ENCODE results near the gene NT5C3A. TPM values are rescaled to one million over a fixed set of nuclear protein-coding genes. Genes with fewer than 3 reads are reported as not detected.

NT5C3A gene
- total and polyA plus RNA-seq, 2 of the 13 experiments (the other 11 are each of a cell fraction or from before 2014, with no cell fraction given): 16.9 to 34.0 TPM

- TF ChIP-seq GATAD1 (CRISPR knock-in tag; IDR thresholded peaks at IDR 0.05) (peak; percentile 27; the same call in 1 of the 2 replicates), JUNB (CRISPR knock-in tag; IDR thresholded peaks at IDR 0.05; ENCODE audit: borderline replicate concordance) (no peak), SRSF4 (IDR thresholded peaks at IDR 0.05; ENCODE audit: low read depth, low read length, poor library complexity, severe bottlenecking) (no peak), ZNF460 (CRISPR knock-in tag; IDR thresholded peaks at IDR 0.05; ENCODE audit: borderline replicate concordance) (no peak), ZNF12 (CRISPR knock-in tag; IDR thresholded peaks at IDR 0.05) (no peak), HNF4A (CRISPR knock-in tag; IDR thresholded peaks at IDR 0.05) (no peak), IRF2 (CRISPR knock-in tag; IDR thresholded peaks at IDR 0.05) (no peak), ZNF782 (CRISPR knock-in tag; IDR thresholded peaks at IDR 0.05; ENCODE audit: borderline replicate concordance) (no peak), ZZZ3 (CRISPR knock-in tag; IDR thresholded peaks at IDR 0.05; ENCODE audit: borderline replicate concordance) (no peak), EHMT2 (IDR thresholded peaks at IDR 0.05; ENCODE audit: borderline replicate concordance, low read depth, low read length) (no peak), SMC3 (IDR thresholded peaks at IDR 0.05; ENCODE audit: low read length) (peak; percentile 23; the same call in 1 of the 2 replicates), ZNF652 (CRISPR knock-in tag; IDR thresholded peaks at IDR 0.05; ENCODE audit: borderline replicate concordance, low read depth) (no peak), NCOA2 (CRISPR knock-in tag; IDR thresholded peaks at IDR 0.05) (no peak), SAP130 (CRISPR knock-in tag; IDR thresholded peaks at IDR 0.05; ENCODE audit: low read depth) (0 out of 2 replicates have a peak, but pooled peaks have one; percentile 19), GZF1 (CRISPR knock-in tag; IDR thresholded peaks at IDR 0.05) (no peak), ZNF749 (CRISPR knock-in tag; IDR thresholded peaks at IDR 0.05; ENCODE audit: borderline replicate concordance) (no peak), KAT2B (IDR thresholded peaks at IDR 0.05; ENCODE audit: borderline replicate concordance, low read depth, low read length) (no peak)
- TF ChIP-seq, protein P1, sequence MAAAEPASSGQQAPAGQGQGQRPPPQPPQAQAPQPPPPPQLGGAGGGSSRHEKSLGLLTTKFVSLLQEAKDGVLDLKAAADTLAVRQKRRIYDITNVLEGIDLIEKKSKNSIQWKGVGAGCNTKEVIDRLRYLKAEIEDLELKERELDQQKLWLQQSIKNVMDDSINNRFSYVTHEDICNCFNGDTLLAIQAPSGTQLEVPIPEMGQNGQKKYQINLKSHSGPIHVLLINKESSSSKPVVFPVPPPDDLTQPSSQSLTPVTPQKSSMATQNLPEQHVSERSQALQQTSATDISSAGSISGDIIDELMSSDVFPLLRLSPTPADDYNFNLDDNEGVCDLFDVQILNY (CRISPR knock-in tag; conservative IDR thresholded peaks at IDR 0.05): no peak
- TF ChIP-seq, protein P2, sequence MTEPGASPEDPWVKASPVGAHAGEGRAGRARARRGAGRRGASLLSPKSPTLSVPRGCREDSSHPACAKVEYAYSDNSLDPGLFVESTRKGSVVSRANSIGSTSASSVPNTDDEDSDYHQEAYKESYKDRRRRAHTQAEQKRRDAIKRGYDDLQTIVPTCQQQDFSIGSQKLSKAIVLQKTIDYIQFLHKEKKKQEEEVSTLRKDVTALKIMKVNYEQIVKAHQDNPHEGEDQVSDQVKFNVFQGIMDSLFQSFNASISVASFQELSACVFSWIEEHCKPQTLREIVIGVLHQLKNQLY (CRISPR knock-in tag; IDR thresholded peaks at IDR 0.05): no peak
These were observed 44.8 kb upstream of the NT5C3A start (continued) for GRCh38 chr7:33107136-33108066.

Measured in HepG2 (cell line).